RPMI7951 (cell line): ENCODE data around the gene CNIH2. TPM values are rescaled to one million over a fixed set of nuclear protein-coding genes. Genes with fewer than 3 reads are reported as not detected.
A peak's percentile ranks its signal among the peaks of the same experiment; 100 is the strongest.

ENCODE experiments used
- DNase-seq: peaks from one replicate; pipeline ENCODE4 v3.0.0-alpha.2; 2012; ENCODE audit warnings: low read depth
- total RNA-seq: library from RNA; depleted of rRNA; stranded (reverse); fragments of >200 nt; shearing (Covaris generic); gene quantifications from 2 replicates; pipeline ENCODE4 v1.2.3, GENCODE V29; 2014

CNIH2 gene
- total RNA-seq, 1 experiment from 2014 or later: 9.3 TPM

DNA sequence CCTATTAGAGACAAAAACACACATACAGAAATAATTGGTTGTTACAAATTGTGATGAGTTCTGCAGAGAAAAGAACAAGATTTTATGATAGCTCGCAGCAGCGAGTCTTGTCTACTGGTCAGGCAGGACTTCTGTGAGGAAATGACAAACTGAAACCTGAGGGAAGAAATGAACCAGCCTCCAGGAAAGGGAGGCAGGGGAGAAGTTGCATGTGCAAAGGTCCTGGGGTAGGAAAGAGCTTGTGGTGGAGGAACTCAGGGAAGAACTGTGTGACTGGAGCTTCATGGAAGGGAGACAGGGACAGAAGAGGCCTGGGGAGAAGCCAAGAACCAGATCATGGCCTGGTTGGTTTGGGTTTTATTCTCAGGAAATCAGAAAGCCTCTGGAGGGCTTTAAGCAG, 18.8 kb upstream of the CNIH2 start:
- DNase-seq: no peak

GRCh38 chr11:66259956-66260355, 18.0 kb upstream of the CNIH2 start:
- DNase-seq: no peak

DNA sequence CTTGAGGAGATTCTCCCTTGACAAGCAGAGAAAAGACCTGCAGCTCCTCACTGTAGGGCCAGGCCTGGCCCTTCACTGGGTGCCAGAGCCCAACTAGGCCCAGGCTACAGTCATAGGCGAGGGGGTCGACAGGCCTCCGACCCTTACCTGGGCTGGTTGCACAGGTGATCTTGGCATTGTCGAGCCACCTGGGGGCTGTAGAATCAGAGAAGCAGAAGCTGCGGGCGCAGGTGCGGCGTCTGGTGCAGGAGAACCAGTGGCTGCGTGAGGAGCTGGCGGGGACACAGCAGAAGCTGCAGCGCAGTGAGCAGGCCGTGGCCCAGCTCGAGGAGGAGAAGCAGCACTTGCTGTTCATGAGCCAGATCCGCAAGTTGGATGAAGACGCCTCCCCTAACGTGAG, 16.4 kb upstream of the CNIH2 start:
- DNase-seq: no peak

GRCh38 chr11:66262191-66262590, 15.8 kb upstream of the CNIH2 start:
- DNase-seq: no peak

DNA sequence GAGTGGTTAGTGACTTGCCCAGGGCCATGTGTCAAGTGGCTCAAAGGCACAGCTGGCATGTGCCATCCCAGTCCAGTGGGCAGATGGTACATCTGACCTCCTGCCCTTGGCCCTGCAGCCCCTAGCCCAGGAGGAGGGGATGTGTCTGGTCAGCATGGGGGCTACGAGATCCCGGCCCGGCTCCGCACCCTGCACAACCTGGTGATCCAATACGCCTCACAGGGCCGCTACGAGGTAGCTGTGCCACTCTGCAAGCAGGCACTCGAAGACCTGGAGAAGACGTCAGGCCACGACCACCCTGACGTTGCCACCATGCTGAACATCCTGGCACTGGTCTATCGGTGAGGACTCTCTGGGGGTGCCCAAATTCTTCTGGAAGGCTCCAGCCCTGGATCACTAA, 15.3 kb upstream of the CNIH2 start:
- no peak for DNase-seq

DNA sequence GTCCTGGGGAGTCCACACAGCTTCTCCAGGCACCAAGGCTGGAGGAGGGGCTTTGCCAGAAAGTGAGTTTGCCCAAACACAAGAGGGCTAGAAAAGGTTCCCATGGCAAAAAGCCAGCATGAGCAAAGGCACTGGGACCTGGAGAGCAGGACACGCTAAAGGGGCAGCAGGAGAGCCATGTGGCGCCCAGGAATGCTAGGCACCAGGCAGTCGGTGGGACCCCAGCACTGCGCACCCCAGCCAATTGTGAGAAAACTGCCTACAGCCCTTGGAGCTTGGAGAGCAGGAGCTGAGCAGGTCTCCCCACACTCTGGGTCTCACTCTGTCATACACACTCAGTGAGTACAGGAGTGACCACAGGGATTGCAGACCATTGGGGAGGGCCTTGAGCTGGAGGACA, 14.7 kb upstream of the CNIH2 start:
- no peak for DNase-seq

DNA sequence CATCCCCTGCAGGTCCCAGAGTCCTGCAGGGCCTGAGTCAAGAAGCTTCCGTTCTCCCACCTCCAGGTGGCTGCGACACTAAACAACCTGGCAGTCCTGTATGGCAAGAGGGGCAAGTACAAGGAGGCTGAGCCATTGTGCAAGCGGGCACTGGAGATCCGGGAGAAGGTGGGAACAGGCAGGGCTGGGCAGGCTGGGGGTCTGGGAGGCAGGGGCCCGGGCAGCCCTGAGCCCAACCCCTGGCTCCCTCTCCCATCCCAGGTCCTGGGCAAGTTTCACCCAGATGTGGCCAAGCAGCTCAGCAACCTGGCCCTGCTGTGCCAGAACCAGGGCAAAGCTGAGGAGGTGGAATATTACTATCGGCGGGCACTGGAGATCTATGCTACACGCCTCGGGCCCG, 14.2 kb upstream of the CNIH2 start:
- DNase-seq: no peak

- DNase-seq: no peak
Measured at GRCh38 chr11:66264383-66264782, 13.6 kb upstream of the CNIH2 start.

- DNase-seq: no peak
Measured at GRCh38 chr11:66264914-66265313, 13.1 kb upstream of the CNIH2 start.

- no peak for DNase-seq
Measured at GRCh38 chr11:66265531-66266377, 12.2 kb upstream of the CNIH2 start.

- no peak for DNase-seq
Measured at GRCh38 chr11:66266378-66267038, 11.5 kb upstream of the CNIH2 start.

DNA sequence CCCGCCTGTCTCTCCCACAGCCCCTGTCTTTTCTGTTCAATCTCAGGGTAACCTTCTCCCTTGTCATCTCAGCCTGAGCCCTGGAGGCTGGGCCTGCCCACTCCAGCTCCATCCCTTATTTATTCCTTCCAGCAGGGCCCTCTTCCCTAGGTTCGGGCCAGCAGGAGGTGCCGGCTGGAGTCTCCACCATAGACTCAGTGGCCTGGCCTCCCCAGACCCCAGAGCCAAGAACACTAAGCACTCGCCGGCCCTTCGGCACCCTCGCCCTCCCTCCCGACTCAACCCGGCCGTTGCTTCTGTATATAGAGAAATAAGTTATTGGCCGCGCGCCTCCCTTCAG, 11.0 kb upstream of the CNIH2 start:
- no peak for DNase-seq

DNA sequence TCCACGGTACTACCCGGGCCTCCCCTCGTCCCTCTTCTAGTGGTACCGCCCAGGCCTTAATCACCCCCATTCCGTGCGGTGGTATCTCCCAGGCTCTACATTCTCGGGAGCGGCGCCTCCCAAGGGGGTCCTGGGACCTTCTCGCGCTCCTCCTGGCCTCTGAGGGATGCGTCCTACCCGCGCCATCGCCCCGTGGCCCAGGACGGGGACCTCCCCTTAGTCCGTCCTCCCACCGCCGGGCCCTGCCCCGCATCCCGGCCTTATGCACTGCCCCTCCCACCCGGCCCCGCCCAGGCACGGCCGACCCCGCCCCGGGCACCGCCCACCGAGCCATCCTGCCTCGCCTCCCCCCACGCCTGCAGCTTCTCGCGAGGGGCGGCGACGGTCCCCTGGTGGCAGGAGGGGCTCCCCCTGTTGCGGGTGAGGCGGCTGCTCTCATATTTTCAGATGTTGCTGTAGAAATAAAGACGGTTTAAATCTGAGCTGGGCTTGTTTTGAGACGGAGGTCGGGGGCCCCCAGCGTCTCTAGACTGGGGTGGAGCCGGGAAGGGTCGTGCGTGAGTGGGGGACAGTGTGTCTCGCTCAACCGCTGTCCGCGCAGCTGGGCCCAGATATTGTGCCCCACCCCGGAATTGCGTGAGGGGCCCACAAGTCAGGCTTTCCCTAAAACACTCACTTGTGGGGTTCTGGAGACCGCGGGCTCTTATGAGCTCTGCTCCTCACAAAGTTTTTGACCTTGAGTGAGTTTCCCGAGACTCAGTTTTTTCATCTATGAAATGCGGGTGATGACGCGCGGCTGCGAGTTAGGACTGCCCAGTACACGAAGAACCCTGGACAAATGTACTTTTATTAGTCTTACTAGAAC, 10.4 kb upstream of the CNIH2 start:
- peak; percentile 84 for DNase-seq

- peak; percentile 99 for DNase-seq
Measured at GRCh38 chr11:66268244-66268951, 9.6 kb upstream of the CNIH2 start, which contains the start of gene RAB1B. TSS of gene RAB1B (plus strand) at chr11:66268639. CDS start at chr11:66268680, 41 bp downstream.

GRCh38 chr11:66268952-66269905, 8.7 kb upstream of the CNIH2 start:
- peak; percentile 54 for DNase-seq

GRCh38 chr11:66271816-66272215, 6.2 kb upstream of the CNIH2 start:
- no peak for DNase-seq

DNA sequence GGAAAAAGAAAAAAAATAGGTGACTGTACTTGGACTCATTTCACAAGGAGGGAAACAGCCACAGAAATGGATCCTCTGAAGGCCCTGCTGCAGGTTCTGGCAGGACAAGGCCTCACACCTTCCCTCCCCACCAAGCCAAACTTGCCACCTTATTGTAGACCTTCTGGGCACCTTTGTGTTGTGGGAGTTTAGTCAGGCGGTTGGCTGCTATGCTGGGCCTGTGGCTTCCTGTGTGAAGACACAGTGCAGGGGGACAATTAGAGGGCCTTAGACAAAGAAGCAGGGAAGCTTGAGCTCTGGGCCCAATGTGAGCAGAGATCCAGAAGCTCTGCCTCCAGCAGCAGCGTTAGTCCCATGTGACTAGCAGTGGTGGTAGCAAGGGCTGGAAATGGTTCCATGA, 5.4 kb upstream of the CNIH2 start:
- no peak for DNase-seq

DNA sequence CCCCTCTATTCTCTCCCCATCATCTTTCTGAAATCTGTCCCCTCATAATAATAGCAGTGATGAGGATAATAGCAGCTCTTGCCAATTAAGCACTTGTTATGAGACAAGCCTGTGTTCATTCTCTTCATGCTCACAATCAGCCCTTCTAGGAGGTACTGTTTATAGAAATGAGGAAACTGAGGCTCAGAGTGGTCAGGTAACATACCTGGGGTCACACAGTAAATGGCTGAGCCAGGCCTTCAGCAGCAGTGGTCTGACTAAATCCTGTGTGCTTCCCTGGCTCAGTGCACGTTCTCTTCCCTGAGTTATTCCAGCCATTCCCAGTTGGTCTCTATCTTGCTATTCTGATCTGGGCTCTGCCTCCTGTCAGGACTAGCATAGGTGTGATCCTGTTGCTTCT, 3.8 kb upstream of the CNIH2 start:
- DNase-seq: no peak

DNA sequence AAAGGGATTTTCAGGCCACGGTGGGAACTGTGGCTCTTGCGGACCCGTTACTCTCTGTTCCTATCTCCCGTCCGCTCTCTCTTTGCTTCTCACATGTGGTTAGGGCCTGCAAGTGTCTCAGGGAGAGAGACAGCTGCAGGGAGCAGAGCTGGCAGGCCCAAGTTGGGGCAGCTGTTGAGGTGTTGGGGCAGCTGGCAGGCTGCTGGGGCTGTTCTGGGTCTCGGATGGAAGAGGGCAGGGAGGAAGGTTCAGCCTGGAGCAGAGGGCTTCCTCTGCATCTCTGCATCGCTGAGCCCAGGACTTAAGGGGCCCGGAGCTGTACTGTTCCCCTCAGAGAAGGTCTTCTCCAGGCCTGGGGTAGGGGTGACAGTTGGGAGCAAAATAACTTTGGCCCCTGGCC, 2.6 kb upstream of the CNIH2 start:
- no peak for DNase-seq

- no peak for DNase-seq
Measured at GRCh38 chr11:66275984-66276612, 1.9 kb upstream of the CNIH2 start.
